GM03348 (cell line): Measurements from ENCODE around the gene SPATA16.
A peak's percentile ranks its signal among the peaks of the same experiment; 100 is the strongest.
"Not testable (repeated sequence)": the region's sequence is repeated elsewhere in the genome, so short reads cannot be mapped to it uniquely, and the experiment has no call there.

Source experiments
- DNase-seq: peaks from one replicate; pipeline ENCODE4 v3.0.0; 2012; ENCODE audit warnings: low spot score

SPATA16 gene

GRCh38 chr3:173003956-173004355 lies 137.1 kb downstream of the SPATA16 start:
- no peak for DNase-seq

GRCh38 chr3:173003471-173003870 lies 137.6 kb downstream of the SPATA16 start:
- DNase-seq, result no peak

- DNase-seq, result no peak
Observed at GRCh38 chr3:173001622-173002021, 139.4 kb downstream of the SPATA16 start.

- DNase-seq, result no peak
Observed at GRCh38 chr3:173000553-173000952, 140.5 kb downstream of the SPATA16 start.

- DNase-seq, result no peak
Observed at GRCh38 chr3:172993412-172993811, 147.6 kb downstream of the SPATA16 start.

- DNase-seq, result no peak
Observed at GRCh38 chr3:172991424-172991996, 149.5 kb downstream of the SPATA16 start.

GRCh38 chr3:172989373-172989772 lies 151.7 kb downstream of the SPATA16 start:
- no peak for DNase-seq

GRCh38 chr3:172987273-172987672 lies 153.8 kb downstream of the SPATA16 start:
- DNase-seq, result no peak

GRCh38 chr3:172984914-172985313 lies 156.1 kb downstream of the SPATA16 start:
- no peak for DNase-seq

- no peak for DNase-seq
Observed at GRCh38 chr3:172982736-172983364, 158.2 kb downstream of the SPATA16 start.

GRCh38 chr3:172981407-172981983 lies 159.5 kb downstream of the SPATA16 start:
- no peak for DNase-seq

- DNase-seq, result no peak
Observed at GRCh38 chr3:172980849-172981248, 160.2 kb downstream of the SPATA16 start.

GRCh38 chr3:172977696-172978095 lies 163.3 kb downstream of the SPATA16 start:
- no peak for DNase-seq

GRCh38 chr3:172974969-172975368 lies 166.1 kb downstream of the SPATA16 start:
- DNase-seq, result no peak

- no peak for DNase-seq
Observed at GRCh38 chr3:172973799-172974198, 167.2 kb downstream of the SPATA16 start.

GRCh38 chr3:172972717-172973116 lies 168.3 kb downstream of the SPATA16 start:
- no peak for DNase-seq

- DNase-seq, result no peak
Observed at GRCh38 chr3:172972067-172972466, 169.0 kb downstream of the SPATA16 start.

GRCh38 chr3:172968646-172969045 lies 172.4 kb downstream of the SPATA16 start:
- DNase-seq, result no peak

- peak; percentile 27 for DNase-seq
Observed at GRCh38 chr3:172965256-172965655, 175.8 kb downstream of the SPATA16 start.

GRCh38 chr3:172960626-172961182 lies 180.3 kb downstream of the SPATA16 start:
- not testable (repeated sequence) for DNase-seq

GRCh38 chr3:172958565-172958964 lies 182.5 kb downstream of the SPATA16 start:
- no peak for DNase-seq

- no peak for DNase-seq
Observed at GRCh38 chr3:172953571-172953970, 187.5 kb downstream of the SPATA16 start.

GRCh38 chr3:172951511-172951910 lies 189.5 kb downstream of the SPATA16 start:
- DNase-seq, result no peak
